ENCODE results near the gene DLG5. TPM values are rescaled to one million over a fixed set of nuclear protein-coding genes. Genes with fewer than 3 reads are reported as not detected.

DLG5 gene
- total and polyA plus RNA-seq, 11 donors = 5.2 to 27.1 (median 12.8) TPM

- intact Hi-C loops (cut with DNase I) = no loop called here
- Histone ChIP-seq H3K4me3 (no peak overlapping the region), H3K27me3 (peaks cover 0 to 4% (median 0%) of the 10 kb centered on the region in 9 donors), H3K27ac (no peak overlapping the region), H3K9me3 (peaks cover 0 to 18% (median 0%) of the 10 kb centered on the region in 12 donors), H3K4me1 (no peaks in the 10 kb centered on the region), H3K36me3 (no peaks in the 10 kb centered on the region)
- WGBS, 4 donors = 74 to 88% (median 83%) methylated on average over 13 of the region's 13 CpGs
- ATAC-seq = peak in 1 of 4 donors; percentile 44
- DNase-seq = peak in 1 of 5 donors; percentile 26
- TF ChIP-seq POLR2A (IDR thresholded peaks at IDR 0.05) (no peak), CTCF (IDR thresholded peaks at IDR 0.05) (no peak)
Measured at GRCh38 chr10:77746047-77746707, 180.4 kb downstream of the DLG5 start.

GRCh38 chr10:77744245-77744644, 182.3 kb downstream of the DLG5 start:
- H3K27ac ChIP-seq = no peak overlapping the region
- DNase-seq (no peak), ATAC-seq (no peak)
- no peaks in the 10 kb centered on the region for H3K36me3 ChIP-seq
- 83 to 94% (median 86%) methylated on average over 4 of the region's 4 CpGs for WGBS, 4 donors
- intact Hi-C loops (cut with DNase I) = no loop called here
- H3K4me3 ChIP-seq = no peak overlapping the region
- H3K27me3 ChIP-seq = peaks cover 0 to 4% (median 0%) of the 10 kb centered on the region in 9 donors
- H3K4me1 ChIP-seq = no peaks in the 10 kb centered on the region
- peaks cover 0 to 12% (median 0%) of the 10 kb centered on the region in 12 donors for H3K9me3 ChIP-seq
- TF ChIP-seq POLR2A (IDR thresholded peaks at IDR 0.05) (no peak), CTCF (IDR thresholded peaks at IDR 0.05) (no peak)

- H3K27ac ChIP-seq = no peak overlapping the region
- no peaks in the 10 kb centered on the region for H3K4me1 ChIP-seq
- WGBS, 4 donors = 84 to 91% (median 86%) methylated on average over 5 of the region's 5 CpGs
- no peak overlapping the region for H3K4me3 ChIP-seq
- peaks cover 0 to 4% (median 0%) of the 10 kb centered on the region in 9 donors for H3K27me3 ChIP-seq
- intact Hi-C loops (cut with DNase I) = no loop called here
- ATAC-seq (no peak), DNase-seq (no peak)
- no peak for TF ChIP-seq CTCF (IDR thresholded peaks at IDR 0.05)
- TF ChIP-seq POLR2A (IDR thresholded peaks at IDR 0.05) = no peak
- peaks cover 0 to 12% (median 0%) of the 10 kb centered on the region in 12 donors for H3K9me3 ChIP-seq
- H3K36me3 ChIP-seq = no peaks in the 10 kb centered on the region
Measured at GRCh38 chr10:77742172-77742571, 184.4 kb downstream of the DLG5 start.

- no peaks in the 10 kb centered on the region for H3K4me1 ChIP-seq
- H3K27me3 ChIP-seq = peaks cover 0 to 4% (median 0%) of the 10 kb centered on the region in 9 donors
- H3K4me3 ChIP-seq = no peak overlapping the region
- intact Hi-C loops (cut with DNase I) = no loop called here
- no peaks in the 10 kb centered on the region for H3K36me3 ChIP-seq
- no peak overlapping the region for H3K27ac ChIP-seq
- 87 to 92% (median 91%) methylated on average over 2 of the region's 2 CpGs for WGBS, 4 donors
- ATAC-seq = no peak
- TF ChIP-seq CTCF (IDR thresholded peaks at IDR 0.05) (no peak), POLR2A (IDR thresholded peaks at IDR 0.05) (no peak)
- DNase-seq = no peak
- peaks cover 0 to 12% (median 0%) of the 10 kb centered on the region in 12 donors for H3K9me3 ChIP-seq
Measured at GRCh38 chr10:77741746-77742145, 184.8 kb downstream of the DLG5 start.

Other genes with a start within 250 kb of the DLG5 start
- 10 to 100 TPM in 3 of 9 donors, 1 to 10 TPM in 6; 7.9 to 12.9 (median 9.6) TPM for gene POLR3A, start 102.8 kb upstream of the DLG5 start, total RNA-seq
- gene POLR3A, start 102.8 kb upstream of the DLG5 start, polyA plus RNA-seq = 1 to 10 TPM; 3.8 to 8.4 TPM
- gene RPS24, start 107.1 kb upstream of the DLG5 start, total RNA-seq = 1,000 to 10,000 TPM in 2 of 9 donors, 100 to 1,000 TPM in 7; 683 to 1,164 (median 896) TPM
- gene RPS24, start 107.1 kb upstream of the DLG5 start, polyA plus RNA-seq = 1,000 to 10,000 TPM; 3,016 to 3,748 TPM

All from heart left ventricle (tissue), 16 donors.